ENCODE data around the gene ALOX5AP.
A peak's percentile ranks its signal among the peaks of the same experiment; 100 is the strongest.
"Not testable (repeated sequence)": the region's sequence is repeated elsewhere in the genome, so short reads cannot be mapped to it uniquely, and the experiment has no call there.

Gene ALOX5AP

DNA sequence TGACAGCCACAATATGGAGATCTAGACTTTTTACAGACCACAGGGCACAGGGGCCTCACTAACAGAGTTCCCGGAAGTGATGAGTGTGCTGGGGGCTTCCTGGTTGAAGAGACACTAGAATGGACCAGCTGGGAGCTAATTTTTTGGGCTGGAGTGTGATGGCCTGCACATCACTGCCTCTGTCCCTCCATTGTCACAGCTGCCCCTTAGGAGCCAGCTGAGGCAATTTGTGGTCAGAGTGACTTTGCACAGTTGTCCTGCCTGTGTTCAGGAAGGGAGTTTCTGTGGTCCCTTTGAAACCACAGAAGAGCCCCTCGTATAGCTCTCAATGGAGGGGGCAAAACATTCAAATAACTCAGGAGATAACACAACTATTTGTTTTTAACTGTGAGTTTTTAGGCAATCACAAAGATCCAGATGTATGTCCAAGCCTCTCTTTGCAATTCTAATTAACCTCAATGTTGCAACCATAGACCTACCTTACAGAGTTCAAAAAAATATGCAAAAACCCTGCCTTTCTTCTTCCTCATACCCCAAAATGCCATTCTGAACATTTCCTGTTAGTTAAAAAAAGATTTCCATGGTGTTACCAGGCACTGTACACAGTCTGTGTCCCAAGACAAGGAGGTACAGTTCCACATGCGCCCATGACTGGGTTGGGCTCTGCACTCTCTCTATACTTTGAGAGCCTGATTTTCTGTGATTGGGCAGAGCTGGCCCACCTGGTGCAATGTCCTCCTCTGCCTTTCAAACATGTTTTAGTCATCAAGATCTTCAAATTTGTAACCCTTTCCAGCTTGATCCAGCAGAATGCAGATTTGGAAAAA lies 2.4 kb downstream of the ALOX5AP start:
- DNase-seq (ENCODE audit: low read depth in 2 of 2): no peak

DNA sequence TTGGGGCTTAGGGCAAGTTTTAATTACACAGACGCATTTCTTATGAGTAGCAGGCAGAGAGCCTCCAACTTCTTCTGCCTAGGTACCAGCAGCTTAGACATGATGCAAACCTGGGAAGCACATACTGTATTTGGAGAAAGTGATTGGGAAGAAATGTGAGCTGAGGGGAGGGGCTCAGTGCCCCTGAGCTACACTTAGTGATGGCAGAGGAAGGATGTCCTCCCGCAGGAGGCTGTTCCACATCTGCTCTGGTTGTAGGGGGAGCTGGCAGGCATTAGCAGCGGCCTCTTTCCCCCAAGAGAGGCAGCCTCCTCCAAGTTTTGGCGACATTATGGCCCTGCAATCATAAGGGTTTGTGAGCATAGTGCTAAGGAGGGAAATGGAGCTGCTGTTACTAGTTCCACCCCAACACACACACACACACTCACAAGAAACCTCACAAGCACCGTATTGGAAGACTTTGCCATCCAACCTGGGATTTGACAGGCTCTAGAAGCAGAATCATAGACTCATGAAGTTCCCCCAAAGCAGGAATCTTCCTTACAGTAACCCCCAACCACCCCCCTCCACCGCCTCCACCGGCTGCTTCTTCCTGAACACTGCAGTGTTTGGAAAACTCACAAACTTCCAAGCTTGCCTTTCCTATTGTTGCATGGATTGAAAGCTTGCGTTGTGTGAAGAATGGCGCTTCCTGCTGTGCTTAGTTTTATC lies 3.3 kb downstream of the ALOX5AP start:
- no peak for DNase-seq (ENCODE audit: low read depth in 2 of 2)

DNA sequence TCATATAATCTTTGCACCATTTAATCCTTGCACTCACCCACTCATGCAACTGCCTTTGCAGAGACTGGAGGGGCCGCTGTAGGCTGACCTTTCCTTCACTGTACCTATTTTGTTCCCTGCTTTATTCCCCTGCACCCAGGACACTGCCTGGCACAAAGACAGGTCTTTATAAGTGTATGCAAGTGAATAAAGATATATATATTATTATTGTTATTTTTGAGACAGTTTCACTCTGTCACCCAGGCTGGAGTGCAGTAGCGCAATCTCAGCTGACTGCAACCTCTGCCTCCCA lies 3.8 kb downstream of the ALOX5AP start:
- no peak for DNase-seq (ENCODE audit: low read depth in 2 of 2)

DNA sequence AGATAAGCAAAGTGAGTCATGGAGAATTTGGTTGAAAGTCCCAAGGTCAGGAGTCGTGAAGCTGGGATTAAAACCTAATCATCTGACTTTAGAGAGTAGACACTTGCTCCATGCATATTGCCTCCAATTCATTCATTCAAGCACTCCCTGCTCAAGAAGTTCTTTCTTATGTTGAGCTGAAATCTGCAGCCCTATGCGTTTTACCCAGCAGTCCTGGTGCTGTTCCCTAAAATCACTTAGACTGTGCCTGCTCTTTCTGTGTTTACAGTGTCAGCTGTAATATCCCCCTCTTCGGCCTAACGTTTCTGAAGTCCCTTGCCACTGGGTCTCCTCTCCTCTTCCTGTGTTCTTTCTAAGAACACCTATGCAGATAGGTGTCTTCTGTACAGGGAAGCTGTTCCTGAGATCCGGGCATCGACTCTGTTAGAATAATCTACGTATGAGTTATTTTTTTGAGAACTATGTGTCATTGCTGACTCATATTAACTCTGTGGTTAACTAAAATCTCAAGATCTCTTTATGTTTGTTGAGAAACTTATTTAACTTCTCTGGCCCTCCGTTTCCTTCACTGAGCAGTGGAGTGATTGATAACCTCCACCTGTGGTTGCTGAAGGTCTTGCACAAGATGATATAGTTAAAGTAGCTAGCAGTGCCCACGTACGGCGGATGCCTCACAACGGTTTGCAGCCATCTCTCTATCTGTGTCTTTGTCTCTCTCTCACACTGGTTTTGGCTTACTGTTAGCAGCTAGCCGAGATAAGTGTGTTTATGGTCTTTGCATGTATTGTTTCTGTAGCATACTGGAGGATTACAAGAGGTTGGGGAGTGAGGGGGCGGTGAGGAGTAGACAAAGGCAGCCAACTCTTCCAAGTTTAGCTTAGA lies 4.7 kb downstream of the ALOX5AP start:
- DNase-seq (ENCODE audit: low read depth in 2 of 2): peak; percentile 65

DNA sequence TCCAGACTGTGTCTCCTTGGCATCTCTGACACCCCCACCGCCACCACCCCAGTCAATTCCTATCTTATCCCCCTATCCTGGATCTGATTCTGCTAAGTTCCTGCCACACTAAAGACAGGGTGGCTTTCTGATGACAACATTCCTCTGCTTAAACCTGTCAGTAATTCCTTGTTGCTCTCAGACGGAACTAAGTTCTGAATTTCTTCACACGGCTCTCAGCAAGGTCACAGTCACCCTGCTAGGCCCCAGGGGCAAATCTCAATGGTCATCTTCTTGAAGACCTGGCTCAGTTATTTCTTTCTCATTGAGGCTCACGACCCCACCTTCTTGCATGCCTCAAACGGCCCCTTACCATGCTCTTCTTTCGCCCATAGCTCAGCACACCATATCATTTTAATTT lies 7.6 kb downstream of the ALOX5AP start:
- DNase-seq (ENCODE audit: low read depth in 2 of 2): no peak

DNA sequence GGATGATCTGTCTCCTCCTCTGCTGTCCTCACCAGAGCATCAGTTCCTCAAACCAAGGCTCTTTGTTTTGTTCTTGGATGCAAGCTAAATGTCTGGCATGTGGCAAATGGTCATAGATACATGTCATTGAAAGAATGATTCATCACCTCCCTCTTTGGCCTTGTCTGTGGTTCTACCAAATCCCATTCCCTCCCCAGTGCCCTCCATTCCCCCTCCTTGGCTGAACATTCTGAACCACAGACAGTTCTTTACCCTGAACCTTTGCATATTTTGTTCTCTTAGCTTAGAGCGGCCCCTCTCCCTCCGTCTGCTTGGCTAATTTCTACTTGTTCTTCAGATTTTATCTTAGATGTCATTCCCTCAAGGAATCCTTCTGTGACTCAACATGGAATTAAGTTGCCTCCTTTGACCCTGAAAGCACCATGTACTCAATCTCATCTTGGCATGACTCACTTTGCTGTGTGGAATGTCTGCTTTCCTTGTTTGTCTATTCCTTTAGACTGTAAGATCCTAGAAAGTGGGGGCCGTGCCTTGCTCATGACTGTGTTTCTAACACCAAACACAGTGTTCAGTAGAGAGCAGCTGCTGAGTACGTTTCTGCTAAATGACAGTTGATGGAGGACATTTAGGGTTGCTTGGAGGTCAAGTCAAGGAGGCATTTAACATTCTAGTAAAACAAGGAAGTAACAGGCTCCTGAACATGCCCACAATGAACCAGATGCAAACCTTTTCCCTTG lies 8.1 kb downstream of the ALOX5AP start:
- DNase-seq (ENCODE audit: low read depth in 2 of 2): no peak

DNA sequence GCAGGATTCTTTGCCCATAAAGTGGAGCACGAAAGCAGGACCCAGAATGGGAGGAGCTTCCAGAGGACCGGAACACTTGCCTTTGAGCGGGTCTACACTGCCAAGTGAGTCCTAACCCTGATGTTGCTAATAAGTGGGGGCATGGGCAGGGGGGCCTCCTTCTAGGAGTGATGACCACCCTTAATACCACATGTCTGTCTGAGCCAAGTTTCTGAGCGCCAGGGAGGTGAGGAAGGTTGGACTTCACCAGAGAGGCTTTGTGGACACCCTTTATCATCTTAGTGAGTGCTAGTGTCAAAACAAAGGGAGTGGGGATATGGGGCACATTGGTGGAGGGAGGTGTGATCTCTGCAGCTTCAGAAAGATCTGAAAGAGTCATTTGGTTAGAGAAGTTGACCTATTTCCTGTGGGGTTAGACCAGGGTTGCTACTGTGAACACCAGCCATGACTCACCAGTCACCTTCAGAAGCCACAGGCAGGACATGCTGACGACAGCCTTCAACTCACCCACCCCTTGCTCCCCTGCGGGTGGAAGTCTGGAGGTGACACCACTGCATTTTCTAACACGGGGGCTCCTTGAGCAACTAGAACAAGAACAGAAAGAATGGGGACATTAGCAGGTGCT lies 8.8 kb downstream of the ALOX5AP start:
- DNase-seq (ENCODE audit: low read depth in 2 of 2): peak; percentile 83 to 87

DNA sequence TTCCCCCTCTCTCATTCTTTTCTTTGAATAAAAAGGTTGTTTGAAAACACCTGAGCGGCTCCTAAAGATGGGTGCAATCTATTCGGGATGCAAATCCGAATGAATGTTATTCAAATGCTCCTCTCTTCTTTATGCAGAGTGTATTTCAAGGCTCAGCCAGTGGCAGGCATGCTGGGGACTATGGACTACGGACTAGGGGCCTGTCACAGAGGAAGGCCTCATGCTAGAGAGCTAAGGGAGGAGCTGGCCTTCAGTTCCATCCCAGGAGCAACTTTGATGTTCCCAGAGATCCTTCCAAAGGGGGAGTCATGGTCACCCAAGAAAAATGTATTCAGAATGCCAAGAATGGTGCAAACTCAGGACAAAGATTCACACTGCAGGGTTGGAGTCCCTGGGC lies 9.3 kb downstream of the ALOX5AP start:
- no peak for DNase-seq (ENCODE audit: low read depth in 2 of 2)

DNA sequence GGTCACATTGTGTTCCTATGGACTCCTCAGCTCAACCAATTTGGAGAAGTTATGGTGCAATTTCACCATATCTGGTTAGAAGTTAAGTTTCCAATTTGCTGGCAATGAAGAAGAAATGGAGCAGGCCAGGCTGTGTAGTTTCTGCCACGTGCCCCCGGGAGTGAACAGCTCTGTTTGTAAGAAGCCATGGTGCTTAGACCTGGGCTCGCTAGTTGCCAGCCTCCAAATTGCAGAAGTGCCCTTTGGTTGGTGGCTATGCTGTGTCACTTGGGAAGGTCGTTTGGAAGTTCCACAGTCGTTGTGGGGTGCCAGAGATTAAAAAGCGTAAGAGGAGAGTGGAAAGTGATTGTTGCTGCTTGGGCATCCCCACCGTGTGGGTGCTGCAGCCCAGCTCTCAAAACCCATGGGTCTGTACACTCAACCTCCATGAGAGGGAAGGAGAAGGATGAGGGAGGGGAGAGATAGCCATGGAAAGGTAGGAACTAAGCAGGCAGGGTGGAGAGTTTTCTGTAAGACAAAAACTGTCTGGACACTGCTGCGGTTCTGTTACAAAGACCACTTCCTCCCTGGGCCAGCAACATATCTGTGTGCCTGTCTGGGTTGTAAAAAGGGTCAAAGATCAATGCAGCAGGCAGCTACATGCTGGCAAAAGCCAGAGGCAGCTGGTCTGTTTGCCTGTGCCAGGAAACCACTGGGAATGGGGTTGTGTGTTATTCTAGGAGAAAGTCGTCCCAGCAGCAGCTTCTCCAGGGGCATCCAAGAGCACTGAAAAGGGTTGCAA lies 10.8 kb downstream of the ALOX5AP start:
- no peak for DNase-seq (ENCODE audit: low read depth in 2 of 2)

DNA sequence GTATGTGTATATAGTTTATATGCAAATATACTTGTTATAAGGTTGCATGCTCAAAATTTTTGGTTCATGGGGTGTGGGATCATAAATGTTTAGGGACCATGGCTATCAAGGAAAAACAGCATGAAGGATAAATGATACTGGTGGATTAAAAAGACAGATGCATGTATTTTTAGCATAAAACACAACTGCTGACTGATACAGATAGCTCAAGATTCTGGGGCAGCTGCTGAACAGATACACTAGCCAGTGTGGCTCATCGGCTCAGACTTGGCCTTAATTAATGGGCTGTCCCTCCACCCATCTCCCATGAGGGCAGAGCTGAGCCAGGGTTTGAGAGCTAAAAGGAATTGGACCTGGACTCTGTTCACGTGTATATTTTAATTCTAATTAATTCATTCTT lies 11.4 kb downstream of the ALOX5AP start:
- no peak for DNase-seq (ENCODE audit: low read depth in 2 of 2)

DNA sequence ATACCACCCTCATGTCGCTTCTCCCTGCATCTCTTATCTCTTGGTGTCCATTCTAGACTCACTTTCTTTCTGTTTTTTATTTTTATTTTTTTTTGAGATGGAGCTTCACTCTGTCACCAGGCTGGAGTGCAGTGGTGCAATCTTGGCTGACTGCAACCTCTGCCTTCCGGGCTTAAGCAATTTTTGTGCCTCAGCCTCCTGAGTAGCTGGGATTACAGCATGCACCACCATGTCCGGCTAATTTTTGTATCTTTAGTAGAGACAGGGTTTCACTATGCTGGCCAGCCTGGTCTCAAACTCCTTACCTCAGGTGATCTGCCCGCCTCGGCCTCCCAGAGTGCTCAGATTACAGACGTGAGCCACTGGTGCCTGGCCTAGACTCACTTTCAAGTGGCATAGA lies 12.5 kb downstream of the ALOX5AP start:
- not testable (repeated sequence) for DNase-seq (ENCODE audit: low read depth in 2 of 2)

DNA sequence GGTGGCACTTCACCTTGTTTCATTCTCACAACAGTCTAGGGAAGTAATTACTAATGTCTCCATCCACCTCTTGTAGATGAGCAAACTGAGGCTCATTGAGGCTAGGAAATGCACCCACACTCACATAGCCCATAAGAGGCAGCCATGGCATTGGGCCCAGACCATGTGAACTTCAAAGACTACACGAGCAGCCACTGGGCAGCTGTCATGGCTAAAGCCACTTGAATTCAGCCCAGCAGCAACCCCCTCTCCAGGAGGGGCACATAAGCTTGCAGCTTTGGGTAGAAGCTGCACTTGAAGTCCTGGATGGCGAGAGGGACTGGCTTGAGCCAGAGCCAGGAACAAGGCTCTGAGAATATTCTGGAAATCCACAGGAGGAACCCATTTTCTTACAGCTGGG lies 13.4 kb downstream of the ALOX5AP start:
- no peak for DNase-seq (ENCODE audit: low read depth in 2 of 2)

DNA sequence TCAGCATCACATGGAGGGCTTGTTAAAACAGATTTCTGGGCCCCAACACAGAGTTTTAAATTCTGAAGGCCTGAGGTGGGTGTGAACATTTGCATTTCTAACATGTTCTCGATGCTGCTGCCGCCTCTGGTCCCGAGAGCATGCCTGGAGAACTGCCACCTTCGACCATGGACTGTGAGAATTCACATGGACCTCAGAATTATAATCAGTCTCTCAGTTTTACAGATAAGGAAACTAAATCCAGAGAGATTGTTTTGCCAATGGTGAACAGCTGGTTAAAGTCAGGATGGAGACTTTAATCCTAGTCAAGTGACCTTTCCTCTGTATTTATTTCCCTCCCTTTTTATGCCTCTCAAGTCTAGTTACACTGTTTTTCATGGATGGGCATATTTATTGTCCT lies 14.7 kb downstream of the ALOX5AP start:
- DNase-seq (ENCODE audit: low read depth in 2 of 2): no peak

DNA sequence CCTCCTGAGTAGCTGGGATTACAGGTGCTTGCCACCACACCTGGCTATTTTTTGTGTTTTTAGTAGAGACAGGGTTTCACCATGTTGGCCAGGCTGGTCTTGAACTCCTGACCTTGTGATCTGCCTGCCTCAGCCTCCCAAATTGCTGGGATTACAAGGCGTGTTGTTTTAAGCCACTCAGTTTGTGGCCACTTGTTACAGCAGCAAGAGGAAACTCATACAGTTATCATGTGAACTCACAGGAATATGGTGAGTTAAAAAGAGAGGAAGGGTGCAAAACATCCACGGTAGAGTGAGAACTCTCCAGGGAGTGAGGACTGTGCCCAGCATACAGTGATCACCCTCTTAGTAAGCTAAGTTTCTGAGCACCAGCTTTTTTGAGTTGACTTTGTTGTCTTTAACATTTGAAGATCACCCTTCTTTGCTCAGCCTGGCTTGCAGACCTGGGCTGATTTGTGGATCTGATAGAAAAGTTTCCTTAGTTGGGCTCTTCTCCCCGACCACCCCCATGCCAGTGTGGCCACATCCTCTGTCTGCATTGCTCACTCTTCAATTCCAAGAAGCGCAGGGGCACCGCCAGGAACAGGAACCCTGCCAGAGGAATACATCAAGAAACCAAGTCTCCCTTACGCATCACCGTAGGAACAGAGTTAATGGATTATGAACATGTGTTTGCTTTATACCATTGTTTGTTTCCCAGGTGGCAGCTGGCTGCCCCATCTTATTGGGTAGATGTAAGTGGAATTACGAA lies 16.0 kb downstream of the ALOX5AP start:
- DNase-seq (ENCODE audit: low read depth in 2 of 2): no peak

DNA sequence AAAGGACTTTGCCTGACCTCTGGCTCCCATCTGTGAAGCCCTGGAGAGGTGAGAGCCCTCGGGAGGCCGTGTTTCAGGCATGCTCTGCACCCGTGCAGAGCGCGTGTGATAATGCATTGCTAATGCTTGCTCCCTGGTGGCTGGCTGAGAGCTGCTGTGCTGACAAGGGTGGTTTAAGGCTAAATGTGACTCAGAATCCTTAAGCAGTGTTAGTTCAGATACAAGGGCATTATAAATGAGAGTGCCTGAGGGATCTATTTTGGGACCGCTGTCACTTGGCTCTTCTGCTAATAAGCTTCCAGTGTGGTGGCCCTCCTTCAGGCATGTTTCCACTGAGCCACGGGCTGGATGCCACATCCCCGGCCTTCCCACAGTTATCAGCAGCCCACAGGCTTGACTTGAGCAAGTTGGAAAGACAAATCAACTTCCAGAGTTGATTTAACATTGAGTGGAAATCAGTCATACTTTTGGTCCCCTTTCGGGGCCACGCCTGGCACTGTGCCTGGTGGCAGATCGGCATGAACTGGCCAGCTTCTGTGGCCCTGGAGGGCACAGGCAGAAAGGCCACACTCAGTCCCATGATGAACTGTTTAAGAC lies 17.0 kb downstream of the ALOX5AP start:
- DNase-seq (ENCODE audit: low read depth in 2 of 2): no peak

DNA sequence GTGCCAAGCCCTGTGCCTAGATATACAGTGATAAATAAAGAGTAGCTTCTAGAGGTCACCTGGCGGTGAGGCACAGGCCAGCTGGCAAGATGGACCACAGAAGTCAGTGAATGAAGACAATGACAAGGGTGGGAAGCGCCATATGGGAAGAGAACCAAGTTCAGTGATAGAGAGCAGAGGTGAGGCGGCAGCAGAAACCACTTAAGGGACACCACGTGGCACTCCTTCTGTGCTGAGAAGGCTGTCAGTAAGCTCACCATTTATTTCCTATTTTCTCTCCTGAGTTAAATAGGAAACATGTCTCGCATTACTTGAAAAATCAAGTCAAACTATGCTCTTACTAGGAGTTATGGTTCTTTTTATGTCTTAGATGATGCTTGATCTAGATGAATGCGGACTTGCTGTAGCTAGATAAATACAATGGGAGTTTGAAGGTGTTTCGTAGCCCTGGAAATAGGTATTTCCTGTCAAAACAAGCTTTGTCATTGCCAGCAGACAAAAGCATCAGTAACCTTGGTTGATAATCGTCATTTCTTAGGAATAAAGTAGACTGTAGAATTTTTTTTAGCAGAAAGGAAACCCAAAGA lies 17.8 kb downstream of the ALOX5AP start:
- DNase-seq (ENCODE audit: low read depth in 2 of 2): no peak

DNA sequence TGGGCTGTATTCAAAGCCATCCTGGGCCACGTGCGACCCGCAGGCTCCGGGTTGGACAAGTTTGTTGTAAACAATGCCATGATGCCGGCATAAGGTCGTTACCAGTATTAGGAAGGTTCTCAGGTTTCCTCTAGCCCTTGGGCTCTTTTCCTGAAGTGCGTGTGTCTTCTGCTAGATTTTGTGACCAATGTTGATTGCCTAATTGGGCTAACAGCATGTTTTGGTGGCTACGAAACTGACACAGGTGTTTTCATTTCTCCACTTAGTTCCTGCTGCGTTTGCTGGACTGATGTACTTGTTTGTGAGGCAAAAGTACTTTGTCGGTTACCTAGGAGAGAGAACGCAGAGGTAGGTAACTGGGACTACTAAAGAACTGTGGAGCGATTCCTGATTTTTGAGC lies 20.3 kb downstream of the ALOX5AP start:
- DNase-seq (ENCODE audit: low read depth in 2 of 2): no peak

DNA sequence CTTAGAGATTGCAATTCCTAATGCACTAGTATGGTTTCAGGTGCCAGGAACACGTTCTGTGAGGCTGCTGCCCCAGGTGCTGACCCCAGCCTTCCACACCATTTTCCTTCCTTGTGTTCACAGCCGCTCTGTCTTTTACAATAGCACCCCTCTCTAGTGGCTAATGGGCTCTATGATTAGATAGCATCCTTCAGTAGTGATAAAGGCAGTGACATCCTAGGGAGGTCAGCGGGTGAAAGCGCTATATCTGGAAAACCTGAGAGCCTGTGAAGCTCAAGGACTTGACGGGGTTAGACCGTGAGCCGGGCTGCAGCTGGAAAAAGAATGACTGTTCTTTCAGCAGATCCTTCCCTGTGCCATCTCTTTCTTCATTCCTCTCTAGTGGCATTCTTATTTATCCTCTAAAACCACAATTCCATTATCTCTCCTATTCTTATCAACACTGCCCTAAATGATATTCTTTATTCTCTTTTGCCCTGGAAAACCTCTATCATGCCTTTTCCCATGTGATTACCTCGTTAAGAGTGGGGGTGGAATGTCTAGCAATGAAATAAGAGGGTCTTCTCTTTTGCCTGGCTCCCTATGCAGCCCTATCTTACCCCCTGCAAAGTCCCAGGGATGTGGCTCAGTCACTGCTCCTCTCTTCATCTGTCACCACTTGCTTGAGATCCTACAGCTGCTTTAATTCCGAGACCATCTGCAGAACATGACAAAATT lies 21.8 kb downstream of the ALOX5AP start:
- no peak for DNase-seq (ENCODE audit: low read depth in 2 of 2)
